22Rv1 (cell line): ENCODE measurements around the gene DNM1.

ENCODE experiments used
- ZFX ChIP-seq: fragments of 450-650 bp; IDR thresholded peaks from 2 replicates; pipeline ENCODE4 v1.6.1; 2017; ENCODE audit warnings: antibody characterized with exemption, borderline replicate concordance
- TF ChIP-seq, protein P1 (sequence below): fragments of 450-650 bp; IDR thresholded peaks from 2 replicates; pipeline ENCODE4 v1.5.1; 2017; ENCODE audit warnings: mild to moderate bottlenecking

- TF ChIP-seq ZFX, result no peak
- TF ChIP-seq, protein P1, sequence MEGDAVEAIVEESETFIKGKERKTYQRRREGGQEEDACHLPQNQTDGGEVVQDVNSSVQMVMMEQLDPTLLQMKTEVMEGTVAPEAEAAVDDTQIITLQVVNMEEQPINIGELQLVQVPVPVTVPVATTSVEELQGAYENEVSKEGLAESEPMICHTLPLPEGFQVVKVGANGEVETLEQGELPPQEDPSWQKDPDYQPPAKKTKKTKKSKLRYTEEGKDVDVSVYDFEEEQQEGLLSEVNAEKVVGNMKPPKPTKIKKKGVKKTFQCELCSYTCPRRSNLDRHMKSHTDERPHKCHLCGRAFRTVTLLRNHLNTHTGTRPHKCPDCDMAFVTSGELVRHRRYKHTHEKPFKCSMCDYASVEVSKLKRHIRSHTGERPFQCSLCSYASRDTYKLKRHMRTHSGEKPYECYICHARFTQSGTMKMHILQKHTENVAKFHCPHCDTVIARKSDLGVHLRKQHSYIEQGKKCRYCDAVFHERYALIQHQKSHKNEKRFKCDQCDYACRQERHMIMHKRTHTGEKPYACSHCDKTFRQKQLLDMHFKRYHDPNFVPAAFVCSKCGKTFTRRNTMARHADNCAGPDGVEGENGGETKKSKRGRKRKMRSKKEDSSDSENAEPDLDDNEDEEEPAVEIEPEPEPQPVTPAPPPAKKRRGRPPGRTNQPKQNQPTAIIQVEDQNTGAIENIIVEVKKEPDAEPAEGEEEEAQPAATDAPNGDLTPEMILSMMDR, result no peak
Observed at GRCh38 chr9:128298535-128299482, 95.6 kb downstream of the DNM1 start.
